ENCODE data around the gene SCNN1A. TPM values are rescaled to one million over a fixed set of nuclear protein-coding genes. Genes with fewer than 3 reads are reported as not detected.

The SCNN1A gene
- total and polyA plus RNA-seq, 2 of the 13 experiments (the other 11 are each of a cell fraction or from before 2014, with no cell fraction given), result 1.5 to 14.6 TPM

GRCh38 chr12:6383572-6384498 lies 8.5 kb upstream of the SCNN1A start, which contains the start of gene LTBR (continued):
- TF ChIP-seq FOXC1 (CRISPR knock-in tag; IDR thresholded peaks at IDR 0.05; ENCODE audit: borderline replicate concordance), result peak; percentile 91
- TF ChIP-seq ZNF768 (CRISPR knock-in tag; IDR thresholded peaks at IDR 0.05), result peak; percentile 67; the same call in 1 of the 2 replicates
- TF ChIP-seq SMYD3 (CRISPR knock-in tag; IDR thresholded peaks at IDR 0.05), result peak; percentile 87
- TF ChIP-seq CHD4 (IDR thresholded peaks at IDR 0.05; ENCODE audit: borderline replicate concordance, low read length), result no peak
- peak; percentile 41; the same call in 1 of the 2 replicates for TF ChIP-seq HMG20B (CRISPR knock-in tag; conservative IDR thresholded peaks at IDR 0.05)
- TF ChIP-seq ZFYVE20 (CRISPR knock-in tag; IDR thresholded peaks at IDR 0.05; ENCODE audit: borderline replicate concordance, low read depth), result no peak; the same call in 1 of the 2 replicates
- no peak; the same call in 1 of the 2 replicates for TF ChIP-seq MZF1 (CRISPR knock-in tag; IDR thresholded peaks at IDR 0.05; ENCODE audit: borderline replicate concordance)
- no peak for TF ChIP-seq SYNCRIP (IDR thresholded peaks at IDR 0.05; ENCODE audit: insufficient read depth, low read depth, low read length)
- peak; percentile 52; the same call in 1 of the 2 replicates for TF ChIP-seq ZNF136 (CRISPR knock-in tag; IDR thresholded peaks at IDR 0.05; ENCODE audit: low read depth)
- TF ChIP-seq ZNF710 (CRISPR knock-in tag; IDR thresholded peaks at IDR 0.05; ENCODE audit: borderline replicate concordance), result peak; percentile 80; the same call in 1 of the 2 replicates
- no peak for TF ChIP-seq NFYB (CRISPR knock-in tag; IDR thresholded peaks at IDR 0.05)
- peak; percentile 87 for TF ChIP-seq HOXA3 (CRISPR knock-in tag; IDR thresholded peaks at IDR 0.05)
- TF ChIP-seq ZSCAN20 (CRISPR knock-in tag; IDR thresholded peaks at IDR 0.05; ENCODE audit: borderline replicate concordance), result no peak; the same call in 1 of the 2 replicates
- TF ChIP-seq MATR3 (CRISPR knock-in tag; IDR thresholded peaks at IDR 0.05), result no peak
- TF ChIP-seq RNF2 (conservative IDR thresholded peaks at IDR 0.05; ENCODE audit: low read depth), result peak; percentile 73
- peak; percentile 71 for TF ChIP-seq AGO2 (optimal IDR thresholded peaks at IDR 0.05; ENCODE audit: low read depth, low read length)
- TF ChIP-seq PTBP1 (IDR thresholded peaks at IDR 0.05; ENCODE audit: low read depth, low read length, poor library complexity, severe bottlenecking), result no peak
- TF ChIP-seq CREB1 (IDR thresholded peaks at IDR 0.05), result no peak
- TF ChIP-seq CREB1 (CRISPR knock-in tag; IDR thresholded peaks at IDR 0.05), result no peak
- TF ChIP-seq, protein P1, sequence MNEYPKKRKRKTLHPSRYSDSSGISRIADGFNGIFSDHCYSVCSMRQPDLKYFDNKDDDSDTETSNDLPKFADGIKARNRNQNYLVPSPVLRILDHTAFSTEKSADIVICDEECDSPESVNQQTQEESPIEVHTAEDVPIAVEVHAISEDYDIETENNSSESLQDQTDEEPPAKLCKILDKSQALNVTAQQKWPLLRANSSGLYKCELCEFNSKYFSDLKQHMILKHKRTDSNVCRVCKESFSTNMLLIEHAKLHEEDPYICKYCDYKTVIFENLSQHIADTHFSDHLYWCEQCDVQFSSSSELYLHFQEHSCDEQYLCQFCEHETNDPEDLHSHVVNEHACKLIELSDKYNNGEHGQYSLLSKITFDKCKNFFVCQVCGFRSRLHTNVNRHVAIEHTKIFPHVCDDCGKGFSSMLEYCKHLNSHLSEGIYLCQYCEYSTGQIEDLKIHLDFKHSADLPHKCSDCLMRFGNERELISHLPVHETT (CRISPR knock-in tag; conservative IDR thresholded peaks at IDR 0.05), result peak; percentile 87; the same call in 1 of the 2 replicates
- TF ChIP-seq PAXIP1 (CRISPR knock-in tag; conservative IDR thresholded peaks at IDR 0.05), result peak; percentile 67

Measured in HepG2 (cell line).